Keratinocyte (primary cell): ENCODE measurements around the gene PRKCA. TPM values are rescaled to one million over a fixed set of nuclear protein-coding genes. Genes with fewer than 3 reads are reported as not detected.

Experiments used
- DNase-seq: peaks from one replicate; pipeline ENCODE4 v3.0.0-alpha.2; 2011; ENCODE audit warnings: low read depth, missing footprints, low spot score
- FAIRE-seq: peaks from 2 replicates; lab custom pipeline; 2011; peaks lifted over from hg19 to GRCh38; lab: Jason Lieb, UNC
- H2AFZ ChIP-seq: 2 replicates; pipeline ENCODE4 v1.6.0; 2012; ENCODE audit warnings: low read length, control low read depth, inconsistent platforms; ENCODE audit not compliant: control insufficient read depth
- H3K27ac ChIP-seq: 2 replicates; pipeline ENCODE4 v1.5.1; 2011; ENCODE audit warnings: low read length; ENCODE audit not compliant: control insufficient read depth, insufficient read depth
- H3K27me3 ChIP-seq: 3 replicates; pipeline ENCODE4 v1.6.0; 2011; ENCODE audit warnings: low read length; ENCODE audit not compliant: control insufficient read depth, insufficient read depth; ENCODE audit errors: extremely low read depth
- H3K36me3 ChIP-seq, 2 experiments: 2 replicates in 1 of 2; 3 replicates in 1 of 2; pipeline ENCODE4 v1.5.1; 2011; ENCODE audit warnings: low read length in 2 of 2, mild to moderate bottlenecking in 1 of 2; ENCODE audit not compliant: control insufficient read depth in 2 of 2, insufficient read depth in 2 of 2; ENCODE audit errors: extremely low read depth in 1 of 2
- H3K4me1 ChIP-seq: 3 replicates; pipeline ENCODE4 v1.5.1; 2011; ENCODE audit warnings: low read length; ENCODE audit not compliant: control insufficient read depth, insufficient read depth; ENCODE audit errors: extremely low read depth
- H3K4me2 ChIP-seq: 3 replicates; pipeline ENCODE4 v1.6.0; 2011; ENCODE audit warnings: low read depth, low read length; ENCODE audit not compliant: control insufficient read depth, insufficient read depth; ENCODE audit errors: extremely low read depth
- H3K4me3 ChIP-seq, 3 experiments: fragments of 200-600 bp in 1 of 3; sonication (generic) in 1 of 3; 2 replicates in 2 of 3; 3 replicates in 1 of 3; pipeline ENCODE4 v1.5.1; 2011 to 2016; ENCODE audit warnings: low read length in 3 of 3, mild to moderate bottlenecking in 3 of 3, control low read depth in 2 of 3, inconsistent platforms in 1 of 3, low read depth in 1 of 3, mixed read lengths in 1 of 3, mixed run types in 1 of 3, moderate library complexity in 1 of 3; ENCODE audit not compliant: control insufficient read depth in 2 of 3, insufficient read depth in 2 of 3; ENCODE audit errors: extremely low read depth in 1 of 3
- H3K79me2 ChIP-seq: 2 replicates; pipeline ENCODE4 v1.6.0; 2012; ENCODE audit warnings: low read length; ENCODE audit not compliant: control insufficient read depth, insufficient read depth
- H3K9ac ChIP-seq: 3 replicates; pipeline ENCODE4 v1.6.0; 2011; ENCODE audit warnings: low read length; ENCODE audit not compliant: control insufficient read depth, insufficient read depth; ENCODE audit errors: extremely low read depth
- H3K9me1 ChIP-seq: 3 replicates; pipeline ENCODE4 v1.6.0; 2011; ENCODE audit warnings: low read length; ENCODE audit not compliant: control insufficient read depth, insufficient read depth; ENCODE audit errors: extremely low read depth
- H3K9me3 ChIP-seq: 2 replicates; pipeline ENCODE4 v1.5.1; 2012; ENCODE audit warnings: low read depth, low read length; ENCODE audit not compliant: control insufficient read depth
- H4K20me1 ChIP-seq: 3 replicates; pipeline ENCODE4 v1.6.0; 2011; ENCODE audit warnings: low read length; ENCODE audit not compliant: control insufficient read depth, insufficient read depth; ENCODE audit errors: extremely low read depth
- EZH2 ChIP-seq: IDR thresholded peaks from one replicate; pipeline ENCODE4 v1.6.1; 2012; ENCODE audit warnings: inconsistent platforms, mild to moderate bottlenecking, low read length, moderate library complexity
- dilution Hi-C: fragments of 300-500 bp; cut with MboI; formaldehyde crosslinking; loops from one replicate; pipeline ENCODE4 v1.7.0; 2020; ENCODE audit warnings: low sequenced_read_pairs; ENCODE audit not compliant: extremely low pct_ligation_motif_present
- polyA plus RNA-seq, 5 experiments: library from polyadenylated mRNA; depleted of rRNA in 3 of 5; stranded (reverse) in 3 of 5; stranded (forward) in 1 of 5; unstranded in 1 of 5; fragments of >200 nt; gene quantifications; 1 replicate in 1 of 5; 2 replicates in 3 of 5; 3 replicates in 1 of 5; pipeline versions ENCODE4 v1.2.1 to v1.2.3, GENCODE V29; 2011 to 2012; ENCODE audit warnings: missing spikeins in 2 of 5, low read depth in 1 of 5, low replicate concordance in 1 of 5
- TF ChIP-seq, protein P1 (sequence below), 3 experiments: IDR thresholded peaks in 1 of 3; conservative IDR thresholded peaks in 1 of 3; optimal IDR thresholded peaks in 1 of 3; 2 replicates in 2 of 3; 3 replicates in 1 of 3; pipeline versions ENCODE3 to v1.5.1; 2011; ENCODE audit warnings: low read length in 3 of 3, mild to moderate bottlenecking in 3 of 3, moderate library complexity in 2 of 3, control low read depth in 1 of 3, inconsistent platforms in 1 of 3; ENCODE audit not compliant: insufficient read depth in 2 of 3; ENCODE audit errors: extremely low read depth in 1 of 3

The PRKCA gene
- polyA plus RNA-seq, 1 donor (not counting 4 experiments of a cell fraction or from before 2014, with no cell fraction given), result 3.6 TPM

DNA sequence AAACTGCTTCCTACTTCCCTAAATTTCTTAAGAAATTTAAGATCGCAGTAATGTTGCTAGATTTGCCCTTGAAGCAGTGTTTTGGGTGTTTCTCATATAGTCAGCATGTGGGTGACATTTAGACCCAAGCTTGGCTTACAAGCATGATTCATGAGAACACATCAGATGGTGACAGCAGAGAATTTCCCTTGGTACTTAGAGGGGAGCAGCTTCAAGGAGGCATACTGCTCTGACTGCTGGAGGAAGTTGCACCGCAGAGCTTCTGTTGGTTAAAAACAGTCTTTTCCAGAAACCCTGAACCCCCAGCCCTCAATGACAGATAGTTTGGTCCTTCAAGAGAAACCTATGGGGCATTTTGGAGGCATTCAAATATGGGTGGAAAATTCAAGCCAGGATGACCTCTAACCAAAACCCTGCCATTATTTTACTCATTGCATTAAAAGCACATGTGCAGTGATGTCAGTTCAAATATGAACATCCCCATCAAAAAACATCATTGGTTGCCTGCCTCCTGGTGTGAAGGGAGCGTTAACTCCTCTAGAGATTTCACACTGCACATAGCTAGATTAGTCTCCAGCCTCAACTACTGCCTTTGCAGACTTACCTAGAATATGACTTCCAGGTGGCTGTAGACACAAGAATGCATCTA lies 331.0 kb downstream of the PRKCA start:
- no peak overlapping the region for H2AFZ ChIP-seq
- H3K4me2 ChIP-seq, result no peak overlapping the region
- DNase-seq (no peak), FAIRE-seq (no peak)
- no peaks in the 10 kb centered on the region for H3K79me2 ChIP-seq
- no peak for TF ChIP-seq EZH2
- TF ChIP-seq, protein P1, sequence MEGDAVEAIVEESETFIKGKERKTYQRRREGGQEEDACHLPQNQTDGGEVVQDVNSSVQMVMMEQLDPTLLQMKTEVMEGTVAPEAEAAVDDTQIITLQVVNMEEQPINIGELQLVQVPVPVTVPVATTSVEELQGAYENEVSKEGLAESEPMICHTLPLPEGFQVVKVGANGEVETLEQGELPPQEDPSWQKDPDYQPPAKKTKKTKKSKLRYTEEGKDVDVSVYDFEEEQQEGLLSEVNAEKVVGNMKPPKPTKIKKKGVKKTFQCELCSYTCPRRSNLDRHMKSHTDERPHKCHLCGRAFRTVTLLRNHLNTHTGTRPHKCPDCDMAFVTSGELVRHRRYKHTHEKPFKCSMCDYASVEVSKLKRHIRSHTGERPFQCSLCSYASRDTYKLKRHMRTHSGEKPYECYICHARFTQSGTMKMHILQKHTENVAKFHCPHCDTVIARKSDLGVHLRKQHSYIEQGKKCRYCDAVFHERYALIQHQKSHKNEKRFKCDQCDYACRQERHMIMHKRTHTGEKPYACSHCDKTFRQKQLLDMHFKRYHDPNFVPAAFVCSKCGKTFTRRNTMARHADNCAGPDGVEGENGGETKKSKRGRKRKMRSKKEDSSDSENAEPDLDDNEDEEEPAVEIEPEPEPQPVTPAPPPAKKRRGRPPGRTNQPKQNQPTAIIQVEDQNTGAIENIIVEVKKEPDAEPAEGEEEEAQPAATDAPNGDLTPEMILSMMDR (optimal IDR thresholded peaks at IDR 0.05 in 1 of 3, IDR thresholded peaks at IDR 0.05 in 1 of 3, conservative IDR thresholded peaks at IDR 0.05 in 1 of 3; ENCODE audit: extremely low read depth in 1 of 3, insufficient read depth in 2 of 3, low read length in 3 of 3), result no peak
- peaks cover 21% of the 10 kb centered on the region for H3K4me1 ChIP-seq
- H3K4me3 ChIP-seq, result no peak overlapping the region
- H4K20me1 ChIP-seq, result no peaks in the 10 kb centered on the region
- dilution Hi-C loops, result no loop called here
- H3K36me3 ChIP-seq, result no peaks in the 10 kb centered on the region
- peaks cover 8% of the 10 kb centered on the region for H3K9me1 ChIP-seq
- no peaks in the 10 kb centered on the region for H3K27me3 ChIP-seq
- no peaks in the 10 kb centered on the region for H3K9me3 ChIP-seq
- no peak overlapping the region for H3K27ac ChIP-seq
- H3K9ac ChIP-seq, result no peak overlapping the region

DNA sequence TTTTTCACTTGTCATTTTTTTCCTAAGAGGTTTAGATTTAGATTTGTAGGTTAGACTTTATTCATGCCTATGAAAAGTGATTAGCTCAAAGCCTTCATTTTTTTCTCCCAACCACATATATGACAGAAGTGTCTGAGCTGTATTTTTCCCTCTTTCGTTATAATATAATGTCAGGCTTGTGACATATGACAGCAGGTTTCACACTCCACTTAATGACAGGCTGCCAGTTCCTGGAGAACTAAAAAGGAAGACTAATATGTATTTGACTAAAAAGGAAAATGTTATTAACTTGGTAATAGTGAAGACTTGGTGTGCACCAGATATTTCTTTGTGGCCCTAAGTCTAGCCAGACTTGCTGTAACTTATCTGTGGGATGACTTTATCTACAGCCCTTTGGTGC lies 331.8 kb downstream of the PRKCA start:
- DNase-seq (no peak), FAIRE-seq (no peak)
- no peak overlapping the region for H3K9ac ChIP-seq
- H3K79me2 ChIP-seq, result no peaks in the 10 kb centered on the region
- H3K27ac ChIP-seq, result no peak overlapping the region
- no peak overlapping the region for H3K4me2 ChIP-seq
- H3K27me3 ChIP-seq, result no peaks in the 10 kb centered on the region
- H4K20me1 ChIP-seq, result no peaks in the 10 kb centered on the region
- H2AFZ ChIP-seq, result no peak overlapping the region
- no peak overlapping the region for H3K4me3 ChIP-seq
- peaks cover 21% of the 10 kb centered on the region for H3K4me1 ChIP-seq
- H3K9me3 ChIP-seq, result no peaks in the 10 kb centered on the region
- dilution Hi-C loops, result no loop called here
- no peaks in the 10 kb centered on the region for H3K36me3 ChIP-seq
- peaks cover 8% of the 10 kb centered on the region for H3K9me1 ChIP-seq
- TF ChIP-seq, protein P1 (optimal IDR thresholded peaks at IDR 0.05 in 1 of 3, IDR thresholded peaks at IDR 0.05 in 1 of 3, conservative IDR thresholded peaks at IDR 0.05 in 1 of 3; ENCODE audit: extremely low read depth in 1 of 3, insufficient read depth in 2 of 3, low read length in 3 of 3), result no peak
- TF ChIP-seq EZH2, result no peak
